Measurements from ENCODE around the gene FGFRL1.

GRCh38 chr4:1061760-1062159 lies 50.3 kb downstream of the FGFRL1 start:
- TF ChIP-seq CTCF (IDR thresholded peaks at IDR 0.05), result no peak
- TF ChIP-seq POLR2A (IDR thresholded peaks at IDR 0.05), result no peak
